HCT116 (cell line): ENCODE measurements around the gene FCN1. TPM values are rescaled to one million over a fixed set of nuclear protein-coding genes. Genes with fewer than 3 reads are reported as not detected.

ENCODE experiments used
- ATAC-seq: fragments of 200-7000 bp; cut with Tn5 transposase; 2 replicates; pipeline ENCODE4 v1.9.1; 2020; ENCODE audit warnings: mild to moderate bottlenecking, moderate library complexity
- BruUV-seq: library from RNA; stranded (reverse); fragments of 400-500 nt; replicated peaks from 2 replicates; lab custom pipeline; 2021; lab: Mats Ljungman, UMichigan
- CTCF ChIA-PET: fragments of 300-600 bp; sonication (Branson Sonifier 250); formaldehyde crosslinking; loops from one replicate; lab custom pipeline; 2021; ENCODE audit warnings: antibody characterized with exemption; lab: Charles Lee
- POLR2A ChIA-PET: fragments of 300-600, 350-600 bp; sonication (Branson Sonifier 250); formaldehyde crosslinking; loops from one replicate; lab custom pipeline; 2021; ENCODE audit warnings: antibody characterized with exemption; lab: Charles Lee
- RAD21 ChIA-PET, 2 experiments: fragments of 300-600 bp; sonication (Branson Sonifier 250); formaldehyde crosslinking; loops; one replicate each; lab custom pipeline; 2023; ENCODE audit warnings: low total read pairs in 2 of 2; ENCODE audit not compliant: uncharacterized antibody in 2 of 2, unreplicated experiment in 2 of 2, low non-redundant PET in 1 of 2; lab: Charles Lee
- DNase-seq: peaks from one replicate; pipeline ENCODE4 v3.0.0-alpha.2; 2010; ENCODE audit warnings: low read depth, low spot score
- H2AFZ ChIP-seq: fragments of 200-600 bp; shearing (Covaris generic), sonication (generic); 2 replicates; pipeline ENCODE4 v1.6.1; 2017; ENCODE audit warnings: low read depth, mixed run types, mixed read lengths, antibody characterized with exemption, low read length; ENCODE audit not compliant: poor library complexity, severe bottlenecking
- H3K27ac ChIP-seq: 2 replicates; pipeline ENCODE4 v1.5.1; 2012; ENCODE audit warnings: low read depth, low read length
- H3K27me3 ChIP-seq: fragments of 200-600 bp; sonication (generic); 2 replicates; pipeline ENCODE4 v1.6.1; 2016; ENCODE audit warnings: mixed run types, low read length, mixed read lengths; ENCODE audit not compliant: insufficient read depth
- H3K36me3 ChIP-seq, 2 experiments: fragments of 200-500 bp in 1 of 2; fragments of 200-600 bp in 1 of 2; sonication (Bioruptor generic) in 1 of 2; sonication (generic) in 1 of 2; 2 replicates each; pipeline versions ENCODE4 v1.5.1 to v1.6.1; 2014 to 2016; ENCODE audit warnings: low read length in 2 of 2, inconsistent platforms in 1 of 2, mixed read lengths in 1 of 2, mixed run types in 1 of 2; ENCODE audit not compliant: insufficient read depth in 2 of 2, control insufficient read depth in 1 of 2
- H3K4me1 ChIP-seq, 2 experiments: fragments of 200-600 bp in 1 of 2; sonication (generic) in 1 of 2; 2 replicates each; pipeline versions ENCODE4 v1.5.1 to v1.6.1; 2012 to 2017; ENCODE audit warnings: low read length in 2 of 2, inconsistent platforms in 1 of 2, mild to moderate bottlenecking in 1 of 2, mixed read lengths in 1 of 2, mixed run types in 1 of 2, moderate library complexity in 1 of 2; ENCODE audit not compliant: insufficient read depth in 2 of 2, control insufficient read depth in 1 of 2
- H3K4me2 ChIP-seq: fragments of 200-600 bp; sonication (generic); 2 replicates; pipeline ENCODE4 v1.6.1; 2017; ENCODE audit warnings: mixed run types, low read length, mixed read lengths
- H3K4me3 ChIP-seq, 2 experiments: fragments of 200-600 bp in 1 of 2; sonication (generic) in 1 of 2; replicated peaks in 1 of 2; 2 replicates each; pipeline ENCODE4 v1.5.1; 2011 to 2016; ENCODE audit warnings: low read length in 2 of 2, control low read depth in 1 of 2, low read depth in 1 of 2, mild to moderate bottlenecking in 1 of 2, mixed read lengths in 1 of 2, mixed run types in 1 of 2
- H3K79me2 ChIP-seq: fragments of 200-600 bp; sonication (generic); 2 replicates; pipeline ENCODE4 v1.6.1; 2017; ENCODE audit warnings: mild to moderate bottlenecking, mixed run types, low read length, moderate library complexity, mixed read lengths; ENCODE audit not compliant: insufficient read depth
- H3K9ac ChIP-seq: fragments of 200-600 bp; sonication (generic); 2 replicates; pipeline ENCODE4 v1.6.1; 2016; ENCODE audit warnings: low read length, mixed read lengths
- H3K9me2 ChIP-seq: fragments of 200-600 bp; sonication (generic), shearing (Covaris generic); 2 replicates; pipeline ENCODE4 v1.6.1; 2017; ENCODE audit warnings: mixed run types, mild to moderate bottlenecking, moderate library complexity; ENCODE audit not compliant: insufficient read depth
- H3K9me3 ChIP-seq, 2 experiments: fragments of 200-500 bp in 1 of 2; fragments of 200-600 bp in 1 of 2; sonication (Bioruptor generic) in 1 of 2; sonication (generic) in 1 of 2; 2 replicates each; pipeline ENCODE4 v1.6.1; 2014 to 2017; ENCODE audit warnings: low read length in 2 of 2, mixed read lengths in 2 of 2, inconsistent platforms in 1 of 2, low read depth in 1 of 2, mild to moderate bottlenecking in 1 of 2, mixed run types in 1 of 2, moderate library complexity in 1 of 2; ENCODE audit not compliant: control insufficient read depth in 1 of 2, insufficient read depth in 1 of 2
- H4K20me1 ChIP-seq: fragments of 200-600 bp; sonication (generic), shearing (Covaris generic); 2 replicates; pipeline ENCODE4 v1.6.1; 2017; ENCODE audit warnings: mixed run types, mild to moderate bottlenecking, moderate library complexity; ENCODE audit not compliant: insufficient read depth
- ATF3 ChIP-seq: IDR thresholded peaks from 2 replicates; pipeline ENCODE4 v1.6.1; 2012
- CBX3 ChIP-seq: IDR thresholded peaks from 2 replicates; pipeline ENCODE4 v1.6.1; 2012; ENCODE audit warnings: low read depth
- CEBPB ChIP-seq: IDR thresholded peaks from 2 replicates; pipeline ENCODE4 v1.6.1; 2012; ENCODE audit warnings: low read depth
- EGR1 ChIP-seq: IDR thresholded peaks from 2 replicates; pipeline ENCODE4 v1.6.1; 2012; ENCODE audit warnings: low read depth
- ELF1 ChIP-seq: IDR thresholded peaks from 2 replicates; pipeline ENCODE4 v1.6.1; 2012; ENCODE audit warnings: low read depth, borderline replicate concordance
- EZH2 ChIP-seq: fragments of 200-600 bp; sonication (generic); IDR thresholded peaks from 2 replicates; pipeline ENCODE4 v1.6.1; 2017; ENCODE audit warnings: antibody characterized with exemption, mixed run types
- EZH2phosphoT487 ChIP-seq: fragments of 200-600 bp; IDR thresholded peaks from 2 replicates; pipeline ENCODE4 v1.6.1; 2018; ENCODE audit warnings: antibody characterized with exemption, borderline replicate concordance
- FOSL1 ChIP-seq: IDR thresholded peaks from 2 replicates; pipeline ENCODE4 v1.6.1; 2012; ENCODE audit warnings: low read depth
- POLR2A ChIP-seq: IDR thresholded peaks from 2 replicates; pipeline ENCODE4 v1.7.0; 2011; ENCODE audit warnings: borderline replicate concordance; ENCODE audit not compliant: insufficient read depth, insufficient read length; ENCODE audit errors: extremely low read depth
- POLR2AphosphoS5 ChIP-seq: IDR thresholded peaks from 2 replicates; pipeline ENCODE4 v1.6.1; 2011; ENCODE audit warnings: mild to moderate bottlenecking, low read depth, low read length, moderate library complexity
- RAD21 ChIP-seq: IDR thresholded peaks from 2 replicates; pipeline ENCODE4 v1.6.1; 2012; ENCODE audit warnings: low read depth, mild to moderate bottlenecking
- REST ChIP-seq: IDR thresholded peaks from 2 replicates; pipeline ENCODE4 v1.6.1; 2012; ENCODE audit warnings: low read depth
- SIN3A ChIP-seq: IDR thresholded peaks from 2 replicates; pipeline ENCODE4 v1.6.1; 2012; ENCODE audit warnings: low read depth
- SP1 ChIP-seq: IDR thresholded peaks from 2 replicates; pipeline ENCODE4 v1.6.1; 2012; ENCODE audit warnings: low read depth
- SRF ChIP-seq: IDR thresholded peaks from 2 replicates; pipeline ENCODE4 v1.6.1; 2012; ENCODE audit warnings: low read depth
- YY1 ChIP-seq: IDR thresholded peaks from 2 replicates; pipeline ENCODE4 v1.6.1; 2011; ENCODE audit warnings: low read length, low read depth, moderate library complexity, mild to moderate bottlenecking; ENCODE audit not compliant: insufficient replicate concordance; ENCODE audit errors: extremely low read depth
- ZFX ChIP-seq: fragments of 450-650 bp; IDR thresholded peaks from 2 replicates; pipeline ENCODE4 v1.6.1; 2017
- ZNF274 ChIP-seq: fragments of 200-500 bp; sonication (Bioruptor generic); IDR thresholded peaks from 2 replicates; pipeline ENCODE4 v1.6.1; 2014; ENCODE audit warnings: mild to moderate bottlenecking, low read depth, low read length, inconsistent platforms
- intact Hi-C: fragments of 100-400 bp; cut with micrococcal nuclease; formaldehyde crosslinking; loops from 2 replicates; pipeline ENCODE4 v1.10.0; 2022
- total RNA-seq: library from RNA; stranded (reverse); gene quantifications from one replicate; pipeline ENCODE4 v1.2.1, GENCODE V29; 2021; ENCODE audit not compliant: unreplicated experiment

FCN1 gene
- total RNA-seq, 1 experiment from 2014 or later, result not detected

DNA sequence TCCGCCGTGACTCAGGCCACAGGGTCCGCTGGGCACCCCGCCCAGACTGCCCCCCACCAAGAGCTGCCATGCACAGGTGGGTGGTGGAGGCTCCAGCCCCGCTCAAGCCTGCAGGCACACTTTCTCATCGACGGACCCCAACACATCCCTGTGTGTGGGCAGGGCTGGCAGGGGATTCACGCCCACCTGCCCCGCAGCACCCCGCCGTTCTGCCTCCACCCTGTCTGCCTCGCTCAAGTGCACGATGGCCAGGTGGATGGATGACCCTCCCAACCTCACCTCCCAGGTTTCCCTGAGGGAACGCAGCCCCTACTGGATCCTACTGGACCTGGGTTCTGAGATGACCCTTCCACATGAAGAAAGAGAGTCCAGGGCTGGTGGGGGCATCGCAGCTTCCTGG, 26.1 kb upstream of the FCN1 start:
- Histone ChIP-seq H3K4me1 (no peaks in the 10 kb centered on the region), H3K9me2 (no peaks in the 10 kb centered on the region), H4K20me1 (no peaks in the 10 kb centered on the region), H3K4me2 (no peak overlapping the region), H3K79me2 (no peaks in the 10 kb centered on the region), H3K27me3 (peaks cover 5% of the 10 kb centered on the region; the same call in 1 of the 2 replicates), H3K27ac (no peak overlapping the region), H3K9ac (no peak overlapping the region), H3K36me3 (no peaks in the 10 kb centered on the region), H3K9me3 (no peaks in the 10 kb centered on the region), H3K4me3 (no peak overlapping the region), H2AFZ (no peak overlapping the region)
- POLR2A ChIA-PET, result no interaction called here
- ATAC-seq (no peak), DNase-seq (no peak)
- intact Hi-C loops, result no loop called here
- BruUV-seq, result no TSS peak
- CTCF ChIA-PET, result no interaction called here
- RAD21 ChIA-PET, result no interaction called here
- no peak for TF ChIP-seq ELF1
- no peak for TF ChIP-seq SP1
- no peak for TF ChIP-seq CBX3
- TF ChIP-seq ATF3, result no peak
- TF ChIP-seq EGR1, result no peak
- no peak for TF ChIP-seq EZH2phosphoT487
- TF ChIP-seq EZH2, result no peak
- TF ChIP-seq CEBPB, result no peak
- no peak for TF ChIP-seq YY1
- TF ChIP-seq SRF, result no peak
- TF ChIP-seq ZNF274, result no peak
- no peak for TF ChIP-seq SIN3A
- no peak for TF ChIP-seq ZFX
- TF ChIP-seq POLR2A, result no peak

DNA sequence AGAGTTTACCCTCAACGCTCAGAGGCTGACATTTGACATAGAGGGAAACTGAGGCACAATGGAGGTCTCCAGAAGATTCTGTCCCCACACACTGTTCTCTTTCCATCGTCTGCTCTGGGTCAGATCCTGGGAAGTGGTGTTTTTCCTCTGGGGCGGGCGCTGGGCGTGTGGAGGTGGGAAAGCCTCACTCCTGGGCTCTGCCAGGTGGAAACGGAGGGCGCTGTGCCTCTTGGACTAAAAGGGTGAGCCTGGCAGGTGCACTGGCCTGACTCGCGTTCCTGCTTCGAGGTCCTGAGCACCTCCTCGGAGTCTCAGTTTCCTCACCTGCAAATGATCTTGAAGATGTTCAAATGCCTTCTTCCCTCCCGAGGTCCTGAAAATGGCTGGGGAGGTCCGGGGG, 25.7 kb upstream of the FCN1 start:
- intact Hi-C loops, result no loop called here
- no peaks in the 10 kb centered on the region for H3K79me2 ChIP-seq
- H3K27me3 ChIP-seq, result peaks cover 5% of the 10 kb centered on the region; the same call in 1 of the 2 replicates
- H3K27ac ChIP-seq, result no peak overlapping the region
- no peaks in the 10 kb centered on the region for H3K9me2 ChIP-seq
- no peaks in the 10 kb centered on the region for H3K4me1 ChIP-seq
- ChIA-PET RAD21 (no interaction called here), CTCF (no interaction called here), POLR2A (no interaction called here)
- ATAC-seq (no peak), DNase-seq (no peak)
- no TSS peak for BruUV-seq
- no peaks in the 10 kb centered on the region for H3K36me3 ChIP-seq
- H3K4me3 ChIP-seq, result no peak overlapping the region
- no peaks in the 10 kb centered on the region for H3K9me3 ChIP-seq
- no peak overlapping the region for H3K9ac ChIP-seq
- no peak overlapping the region for H3K4me2 ChIP-seq
- no peaks in the 10 kb centered on the region for H4K20me1 ChIP-seq
- H2AFZ ChIP-seq, result no peak overlapping the region
- no peak for TF ChIP-seq ELF1
- TF ChIP-seq RAD21, result no peak
- TF ChIP-seq SIN3A, result no peak
- no peak for TF ChIP-seq CEBPB
- no peak for TF ChIP-seq FOSL1
- no peak for TF ChIP-seq EZH2
- no peak for TF ChIP-seq REST
- TF ChIP-seq ZNF274, result no peak
- no peak for TF ChIP-seq EZH2phosphoT487
- TF ChIP-seq POLR2AphosphoS5, result no peak
- TF ChIP-seq YY1, result no peak
